Stomach smooth muscle (tissue), 2 donors: ENCODE data around the gene AP4B1.
A peak's percentile ranks its signal among the peaks of the same experiment; 100 is the strongest.

Experiments used
- H3K27ac ChIP-seq: one replicate; pipeline ENCODE4 v1.7.0; 2013; ENCODE audit warnings: mild to moderate bottlenecking, low read length, inconsistent platforms
- H3K27me3 ChIP-seq, 2 donors: one replicate each; pipeline ENCODE4 v1.7.0; 2013; ENCODE audit warnings: low read length in 2 of 2; ENCODE audit not compliant: insufficient read depth in 2 of 2, control insufficient read depth in 1 of 2
- H3K36me3 ChIP-seq, 2 donors: one replicate each; pipeline ENCODE4 v1.7.0; 2013; ENCODE audit warnings: low read length in 2 of 2; ENCODE audit not compliant: control insufficient read depth in 2 of 2, insufficient read depth in 2 of 2
- H3K4me1 ChIP-seq: one replicate; pipeline ENCODE4 v1.7.0; 2013; ENCODE audit warnings: low read length; ENCODE audit not compliant: control insufficient read depth, insufficient read depth
- H3K4me3 ChIP-seq, 2 donors: one replicate each; pipeline ENCODE4 v1.7.0; 2013; ENCODE audit warnings: low read length in 2 of 2
- H3K9ac ChIP-seq, 2 donors: one replicate each; pipeline ENCODE4 v1.7.0; 2013; ENCODE audit warnings: low read length in 2 of 2, mild to moderate bottlenecking in 1 of 2
- H3K9me3 ChIP-seq, 2 donors: one replicate each; pipeline ENCODE4 v1.7.0; 2013; ENCODE audit warnings: low read length in 2 of 2; ENCODE audit not compliant: control insufficient read depth in 2 of 2
- donor health status: healthy.
- donor health status: Pancreatic carcinoma.

The AP4B1 gene

DNA sequence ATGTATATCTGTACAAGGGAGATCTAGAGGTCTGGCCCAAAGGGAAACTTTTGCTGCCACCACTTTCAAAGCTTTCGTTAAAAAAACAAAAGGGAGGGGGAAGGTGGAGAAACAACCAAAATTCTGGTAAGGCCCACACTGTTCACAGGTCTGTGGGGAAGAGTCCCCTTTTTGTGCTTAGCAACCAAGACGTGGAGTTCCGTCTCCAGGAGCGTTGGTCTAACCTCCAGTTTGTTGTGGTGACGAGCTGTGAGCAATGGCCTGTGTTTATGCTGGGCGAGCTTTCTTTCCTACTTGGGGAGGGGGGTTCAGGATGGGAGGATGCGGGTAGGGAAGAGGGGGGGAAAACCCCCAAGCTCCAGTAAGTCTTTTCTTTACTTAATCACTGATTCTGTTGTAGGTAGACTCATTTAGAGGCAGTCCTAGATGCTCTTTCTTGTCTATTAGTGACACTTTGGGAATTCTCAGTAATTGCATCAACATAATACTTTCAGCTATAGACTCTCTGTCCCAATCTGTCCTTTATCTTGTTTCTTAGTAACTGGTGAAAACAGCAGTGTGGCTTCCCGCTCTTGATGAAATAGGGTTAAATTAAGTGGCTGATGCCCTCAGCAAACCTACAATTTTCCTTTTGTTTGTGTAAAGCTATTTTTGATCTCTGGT is 26.0 kb upstream of the AP4B1 start:
- Histone ChIP-seq H3K27ac (peak overlapping the region; percentile 97), H3K36me3 (no peaks in the 10 kb centered on the region), H3K9me3 (no peaks in the 10 kb centered on the region), H3K4me1 (peaks cover 10% of the 10 kb centered on the region), H3K9ac (peak overlapping the region; percentile 73 to 93), H3K4me3 (peak overlapping the region; percentile 65 to 98), H3K27me3 (no peaks in the 10 kb centered on the region)

DNA sequence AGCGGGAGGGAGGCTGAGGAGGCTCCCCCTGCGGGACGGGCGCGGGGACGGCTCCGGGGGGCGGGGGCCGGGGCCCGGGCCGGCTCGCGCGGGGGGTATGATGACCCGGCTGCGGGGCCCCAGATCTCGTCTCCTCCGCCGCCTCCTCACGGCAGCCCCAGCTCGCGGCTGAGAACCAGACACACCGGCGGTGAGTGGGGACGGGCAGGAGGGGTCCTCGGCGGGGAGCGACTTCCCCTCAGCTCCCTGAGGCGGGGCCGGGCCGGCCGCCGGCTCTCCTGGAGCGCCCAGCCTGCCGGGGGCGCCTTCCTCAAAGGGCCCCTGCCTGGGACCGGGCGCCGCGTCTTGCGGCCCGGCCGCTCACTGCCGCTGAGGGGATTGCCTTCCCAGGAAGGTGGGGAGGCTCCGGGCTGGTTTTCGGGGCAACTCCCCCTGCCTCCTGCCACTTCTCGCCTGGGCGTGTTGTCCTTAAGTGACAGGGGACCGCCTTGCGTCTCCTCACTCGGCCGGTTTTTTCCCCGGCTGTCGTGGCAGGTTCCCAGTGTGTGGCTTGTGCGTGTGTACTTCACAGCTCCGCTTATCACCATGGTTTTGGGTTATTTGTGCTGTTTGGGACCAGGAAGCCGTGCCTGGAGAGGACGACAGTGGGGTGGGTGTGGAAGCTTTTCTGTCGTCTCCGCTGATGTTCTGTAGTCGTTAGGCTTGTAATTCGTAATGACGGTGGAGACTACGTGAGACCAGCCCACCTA is 25.3 kb upstream of the AP4B1 start:
- H3K27ac ChIP-seq = peak overlapping the region; percentile 97
- no peaks in the 10 kb centered on the region for H3K27me3 ChIP-seq
- H3K4me3 ChIP-seq = peak overlapping the region; percentile 65 to 98
- H3K9me3 ChIP-seq = no peaks in the 10 kb centered on the region
- peak overlapping the region; percentile 73 to 93 for H3K9ac ChIP-seq
- H3K4me1 ChIP-seq = peaks cover 10% of the 10 kb centered on the region
- no peaks in the 10 kb centered on the region for H3K36me3 ChIP-seq

DNA sequence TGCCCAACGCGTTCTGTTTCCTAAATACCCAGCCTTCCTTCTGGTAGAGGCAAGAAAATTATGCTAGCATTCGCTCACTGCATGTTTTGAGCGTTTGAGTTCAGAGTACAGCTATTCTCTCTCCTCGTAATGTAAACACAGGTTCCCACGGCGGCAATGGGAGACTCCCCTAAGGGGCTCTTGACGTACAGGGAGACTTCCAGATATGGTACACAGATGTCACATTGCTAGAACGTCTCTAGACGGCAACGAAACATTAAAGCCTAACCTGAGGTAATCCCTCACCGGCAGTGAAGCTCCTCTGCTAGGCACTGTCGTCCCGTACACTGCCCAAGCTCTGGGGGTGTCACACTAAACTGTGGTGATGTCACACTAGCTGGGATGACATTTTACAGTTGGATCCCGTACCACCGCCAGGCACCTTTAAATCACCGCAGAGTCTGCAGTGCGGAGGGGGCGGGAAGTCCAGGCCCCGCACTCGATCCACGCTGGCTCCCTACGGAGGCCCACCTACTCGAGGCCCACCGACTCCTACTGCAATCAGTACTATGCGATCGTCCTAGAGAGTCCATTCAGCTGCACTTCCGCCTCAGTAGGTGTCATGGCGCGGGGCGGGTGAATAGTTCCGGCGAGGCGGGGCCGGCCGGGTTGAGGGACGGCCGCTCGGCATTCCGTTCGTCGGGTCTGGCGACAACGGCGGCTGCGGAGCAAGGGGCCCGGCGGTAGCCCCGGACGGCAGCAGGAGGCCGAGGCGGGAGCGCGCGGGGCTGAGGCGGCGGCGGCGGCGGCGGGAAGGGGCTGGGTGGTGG is 24.5 kb upstream of the AP4B1 start, which contains the start of gene HIPK1:
TSS of gene HIPK1 (plus strand) at position 384 of the 809 bp plus-strand sequence.
- peak within 1 kb of the TSS; percentile 97 for H3K27ac ChIP-seq
- no peaks in the 10 kb centered on the region for H3K36me3 ChIP-seq
- no peaks in the 10 kb centered on the region for H3K9me3 ChIP-seq
- no peaks in the 10 kb centered on the region for H3K27me3 ChIP-seq
- H3K9ac ChIP-seq = peak within 1 kb of the TSS; percentile 97 to 98
- peaks cover 10% of the 10 kb centered on the region for H3K4me1 ChIP-seq
- H3K4me3 ChIP-seq = peak within 1 kb of the TSS; percentile 97 to 98

DNA sequence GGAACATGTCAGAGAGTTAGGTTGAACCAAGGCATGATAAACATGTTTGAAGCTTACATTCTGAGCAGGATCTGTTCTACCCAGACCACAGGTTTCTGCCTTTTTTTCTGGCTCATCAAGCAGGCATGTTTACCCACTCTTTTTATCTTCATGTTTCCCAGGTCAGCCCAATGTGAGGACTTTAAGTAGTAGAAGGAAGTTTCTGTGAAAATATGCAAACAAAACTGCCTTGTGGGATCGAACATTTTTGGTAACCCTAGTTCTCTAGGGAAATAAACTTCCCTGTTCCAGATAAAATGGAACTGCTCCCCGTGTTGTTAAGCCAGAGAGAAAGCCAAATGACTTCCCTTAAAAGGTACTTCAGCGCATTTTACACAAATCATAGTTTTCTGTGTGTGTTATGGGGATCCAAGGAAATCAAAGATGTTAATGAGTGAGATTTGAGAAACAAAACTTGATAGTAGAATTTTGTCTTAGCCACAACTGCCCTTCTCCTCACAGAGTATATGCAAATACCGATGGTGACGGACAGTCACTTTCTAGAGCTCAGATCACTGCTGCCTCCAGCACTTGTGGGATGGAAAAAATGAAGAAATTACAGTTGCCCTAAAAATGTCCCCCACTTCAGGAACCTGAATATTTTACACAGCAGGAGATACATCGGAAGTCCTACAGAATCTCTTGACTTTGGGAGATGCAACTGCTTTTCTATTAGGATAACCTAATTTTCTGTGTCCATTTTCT is 23.8 kb upstream of the AP4B1 start:
- peak overlapping the region; percentile 97 to 98 for H3K4me3 ChIP-seq
- H3K27me3 ChIP-seq = no peaks in the 10 kb centered on the region
- peaks cover 8% of the 10 kb centered on the region for H3K4me1 ChIP-seq
- H3K36me3 ChIP-seq = no peaks in the 10 kb centered on the region
- H3K9me3 ChIP-seq = no peaks in the 10 kb centered on the region
- peak overlapping the region; percentile 97 to 98 for H3K9ac ChIP-seq
- peak overlapping the region; percentile 97 for H3K27ac ChIP-seq

DNA sequence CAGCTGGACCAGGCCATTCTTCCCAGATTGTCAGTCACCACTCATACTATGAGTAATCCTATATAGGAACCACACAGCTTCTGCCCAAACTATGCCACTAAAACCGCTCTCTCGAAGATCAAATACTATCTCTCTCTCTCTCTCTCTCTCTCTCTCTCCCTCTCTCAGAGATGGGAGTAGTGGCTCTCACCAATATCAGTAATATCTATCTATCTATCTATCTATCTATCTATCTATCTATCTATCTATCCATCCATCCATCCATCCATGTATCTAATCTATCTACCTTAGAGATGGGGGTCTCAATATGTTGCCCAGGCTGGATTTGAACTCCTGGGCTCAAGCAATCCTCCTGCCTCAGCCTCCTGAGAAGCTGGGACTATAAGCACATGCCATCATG is 19.9 kb upstream of the AP4B1 start:
- H3K36me3 ChIP-seq = no peaks in the 10 kb centered on the region
- H3K27ac ChIP-seq = no peak overlapping the region
- no peak overlapping the region for H3K9ac ChIP-seq
- H3K27me3 ChIP-seq = no peaks in the 10 kb centered on the region
- H3K4me3 ChIP-seq = no peak overlapping the region
- H3K9me3 ChIP-seq = no peaks in the 10 kb centered on the region
- H3K4me1 ChIP-seq = peaks cover 5% of the 10 kb centered on the region

DNA sequence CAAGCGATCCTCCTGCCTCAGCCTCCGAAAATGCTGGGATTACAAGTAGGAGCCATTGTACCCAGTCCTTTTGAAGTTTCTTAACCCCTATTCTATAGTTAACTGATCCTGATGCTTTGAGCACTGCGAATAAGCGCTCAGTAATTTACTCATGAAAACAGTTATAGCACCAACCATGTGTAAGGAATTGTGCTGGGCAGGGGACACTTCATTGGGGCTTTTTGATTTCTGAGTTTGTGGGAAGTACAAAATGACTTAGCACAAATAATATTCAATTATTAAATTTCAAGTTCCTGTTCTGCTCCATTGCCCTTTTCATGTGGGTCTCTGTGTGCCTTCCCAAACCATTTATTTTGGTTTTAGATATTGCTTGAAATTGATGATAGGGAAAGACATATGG is 18.4 kb upstream of the AP4B1 start:
- H3K27ac ChIP-seq = no peak overlapping the region
- no peak overlapping the region for H3K9ac ChIP-seq
- no peak overlapping the region for H3K4me3 ChIP-seq
- H3K36me3 ChIP-seq = no peaks in the 10 kb centered on the region
- H3K4me1 ChIP-seq = no peaks in the 10 kb centered on the region
- no peaks in the 10 kb centered on the region for H3K27me3 ChIP-seq
- H3K9me3 ChIP-seq = no peaks in the 10 kb centered on the region

DNA sequence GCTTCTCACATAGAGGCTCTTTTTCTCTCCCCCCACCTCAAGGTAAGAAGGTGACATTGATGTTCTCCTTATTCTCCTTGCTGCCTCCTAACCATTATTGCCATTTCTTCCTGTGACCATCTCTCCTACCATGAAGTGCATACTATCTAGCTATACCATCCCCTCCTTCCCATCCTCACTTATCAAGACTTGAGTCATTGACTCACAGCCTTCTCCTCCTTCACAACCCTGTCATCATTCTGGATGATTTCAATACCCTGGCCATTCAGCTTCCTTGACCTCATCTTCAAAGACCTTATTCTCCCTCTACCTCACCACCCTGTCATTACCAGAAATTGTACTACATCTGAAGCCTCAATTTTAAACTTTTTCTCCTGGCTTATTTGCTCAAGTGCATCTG is 13.6 kb upstream of the AP4B1 start:
- peaks cover 2% of the 10 kb centered on the region for H3K4me1 ChIP-seq
- H3K36me3 ChIP-seq = no peaks in the 10 kb centered on the region
- H3K4me3 ChIP-seq = no peak overlapping the region
- no peak overlapping the region for H3K9ac ChIP-seq
- H3K27ac ChIP-seq = no peak overlapping the region
- H3K9me3 ChIP-seq = no peaks in the 10 kb centered on the region
- H3K27me3 ChIP-seq = no peaks in the 10 kb centered on the region

DNA sequence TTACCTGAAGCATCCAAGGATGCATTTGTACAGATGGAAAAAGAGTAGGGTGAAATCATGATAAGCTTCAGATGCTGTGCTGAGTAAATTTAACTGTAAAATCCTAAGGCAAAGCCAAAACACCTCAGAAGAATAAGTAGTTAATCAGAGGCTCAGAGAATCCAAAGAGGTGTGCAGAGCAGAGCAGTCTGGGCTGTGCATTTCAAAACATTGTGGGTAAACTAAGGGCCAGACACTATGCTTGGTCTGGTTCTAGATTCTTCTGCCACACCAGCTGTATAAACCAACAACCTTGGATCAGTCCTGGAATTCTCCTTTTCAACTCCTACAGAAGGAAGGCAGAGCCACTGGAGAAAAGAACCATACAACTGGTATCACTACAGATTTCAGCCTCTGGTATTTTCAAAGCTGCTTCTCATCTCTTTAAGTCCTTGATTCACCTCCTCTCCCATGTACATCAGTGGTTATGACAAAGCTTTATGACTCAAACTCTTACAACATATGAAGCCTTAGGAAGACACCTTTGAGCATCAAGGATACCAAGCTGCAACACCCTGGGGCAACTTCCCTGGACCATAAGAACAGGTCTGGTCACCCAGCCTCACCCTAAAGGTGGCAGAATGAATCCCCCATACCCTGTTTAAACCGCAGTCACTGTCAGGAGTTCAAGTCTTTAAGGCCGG is 12.9 kb upstream of the AP4B1 start:
- Histone ChIP-seq H3K4me3 (no peak overlapping the region), H3K9ac (no peak overlapping the region), H3K9me3 (no peaks in the 10 kb centered on the region), H3K4me1 (peaks cover 9% of the 10 kb centered on the region), H3K27me3 (no peaks in the 10 kb centered on the region), H3K36me3 (no peaks in the 10 kb centered on the region), H3K27ac (no peak overlapping the region)

DNA sequence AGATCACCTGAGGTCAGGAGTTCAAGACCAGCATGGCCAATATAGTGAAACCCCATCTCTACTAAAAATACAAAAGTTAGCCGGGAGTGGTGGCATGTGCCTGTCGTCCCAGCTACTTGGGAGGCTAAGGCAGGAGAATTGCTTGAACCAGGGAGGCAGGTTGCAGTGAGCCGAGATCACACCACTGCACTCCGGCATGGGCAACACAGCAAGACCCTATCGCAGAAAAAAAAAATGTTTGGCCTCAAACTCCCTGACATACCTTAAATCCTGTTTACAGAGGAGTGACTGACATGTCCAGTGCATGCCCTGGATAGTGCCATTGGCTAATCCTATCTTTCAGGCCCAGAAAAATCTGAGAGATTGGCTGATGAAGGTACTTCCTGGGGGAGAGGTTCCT is 12.4 kb upstream of the AP4B1 start:
- no peaks in the 10 kb centered on the region for H3K9me3 ChIP-seq
- H3K36me3 ChIP-seq = no peaks in the 10 kb centered on the region
- H3K9ac ChIP-seq = no peak overlapping the region
- no peak overlapping the region for H3K27ac ChIP-seq
- H3K4me1 ChIP-seq = peaks cover 13% of the 10 kb centered on the region
- no peak overlapping the region for H3K4me3 ChIP-seq
- H3K27me3 ChIP-seq = no peaks in the 10 kb centered on the region
